ENCODE data around the gene POP4. TPM values are rescaled to one million over a fixed set of nuclear protein-coding genes. Genes with fewer than 3 reads are reported as not detected.

Gene POP4
- total and polyA plus RNA-seq, 2 of the 4 experiments (the other 2 are of a cell fraction) = 65.1 to 87.2 TPM

DNA sequence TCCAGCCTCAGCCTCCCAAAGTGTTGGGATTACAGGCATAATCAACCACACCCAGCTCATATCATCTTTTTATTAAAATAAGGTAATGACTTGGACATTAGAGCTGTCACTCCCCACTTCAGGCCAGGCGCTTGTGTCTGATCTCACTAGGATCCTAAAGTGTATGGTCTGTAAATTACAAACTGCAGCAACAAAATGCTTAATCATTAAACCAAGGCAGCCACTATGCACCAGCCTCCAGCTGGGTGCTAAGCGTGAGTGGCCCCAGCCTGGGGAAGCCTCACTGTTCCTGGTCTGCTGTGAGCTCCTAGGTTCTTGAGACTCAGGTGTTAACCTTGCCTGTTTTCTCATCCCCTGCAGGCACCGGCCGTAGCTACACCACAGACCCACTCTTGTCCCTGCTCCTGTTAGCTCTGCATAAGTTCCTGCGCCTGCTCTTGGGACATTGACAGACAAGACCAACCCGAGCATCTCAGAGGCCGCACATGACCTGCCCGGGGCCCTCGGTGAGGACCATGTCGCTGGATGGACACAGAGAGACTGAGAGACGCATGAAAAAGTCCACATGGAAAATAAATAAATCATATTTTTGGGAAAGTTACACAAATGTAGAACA is 42.5 kb upstream of the POP4 start:
- Histone ChIP-seq H3K18ac (ENCODE audit: low read depth, low read length) (no peak overlapping the region), H3K4me1 (ENCODE audit: control insufficient read depth, insufficient read depth, low read length) (no peaks in the 10 kb centered on the region), H4K20me1 (ENCODE audit: insufficient read depth, low read length) (no peaks in the 10 kb centered on the region), H3K4me2 (ENCODE audit: low read depth, low read length) (no peak overlapping the region), H3K27ac (ENCODE audit: insufficient read depth, low read length) (no peak overlapping the region), H2AFZ (replicated peaks; ENCODE audit: low read length, poor library complexity) (no peak overlapping the region), H2AK5ac (ENCODE audit: low read depth, low read length) (no peak overlapping the region), H2BK15ac (ENCODE audit: low read depth, low read length) (no peak overlapping the region), H3K9ac (ENCODE audit: low read depth, low read length) (no peak overlapping the region), H3K79me1 (ENCODE audit: low read depth in 1 of 2, low read length in 2 of 2) (no peaks in the 10 kb centered on the region), H4K8ac (ENCODE audit: low read depth in 2 of 2, low read length in 2 of 2) (no peak overlapping the region), H3K56ac (ENCODE audit: extremely low read depth, insufficient read depth, low read length) (no peak overlapping the region), H3K27me3 (ENCODE audit: control insufficient read depth, insufficient read depth, low read length) (no peaks in the 10 kb centered on the region), H3K4ac (ENCODE audit: low read depth, low read length) (no peak overlapping the region), H4K5ac (ENCODE audit: low read depth, low read length) (no peak overlapping the region), H2BK20ac (ENCODE audit: low read depth, low read length) (no peak overlapping the region), H3K9me3 (ENCODE audit: control insufficient read depth, insufficient read depth, low read length) (0 out of 2 replicates have a peak, but pooled peaks cover 1% of the 10 kb centered on the region), H2AK9ac (replicated peaks; ENCODE audit: low read depth, low read length, poor library complexity) (no peak overlapping the region), H3K36me3 (ENCODE audit: control insufficient read depth, insufficient read depth, low read length) (no peaks in the 10 kb centered on the region), H2BK5ac (ENCODE audit: low read depth, low read length, poor library complexity, severe bottlenecking) (no peak overlapping the region), H3K4me3 (ENCODE audit: insufficient read depth, low read depth, low read length) (no peak overlapping the region), H3K14ac (replicated peaks; ENCODE audit: low read depth, low read length) (no peak overlapping the region), H2BK120ac (ENCODE audit: low read depth, low read length) (no peak overlapping the region), H4K91ac (ENCODE audit: insufficient read depth, low read depth, low read length) (no peak overlapping the region), H3K23ac (ENCODE audit: low read depth, low read length) (no peak overlapping the region), H3K9me1 (ENCODE audit: insufficient read depth, low read length) (no peaks in the 10 kb centered on the region)
- WGBS, 2 experiments (ENCODE audit: extremely low coverage in 2 of 2, insufficient read length in 1 of 2) = 67% methylated on average over 1 of the region's 11 CpGs; no CpG with 5 or more reads in 1 of the 2 experiments
- DNase-seq (no peak), ATAC-seq (ENCODE audit: low read depth) (no peak)
- intact Hi-C loops (cut with micrococcal nuclease) (no loop called here), dilution Hi-C loops (cut with HindIII; ENCODE audit: low sequenced_read_pairs, unreplicated experiment) (no loop called here), in situ Hi-C loops (cut with MboI; ENCODE audit: low sequenced_read_pairs) (no loop called here)
- no TSS peak for BruUV-seq (replicated peaks)
- TF ChIP-seq NFE2L2 (IDR thresholded peaks at IDR 0.05; ENCODE audit: low read depth, low read length) = no peak
- TF ChIP-seq FOS (IDR thresholded peaks at IDR 0.05; ENCODE audit: low read depth, low read length) = no peak
- no peak for TF ChIP-seq RAD21 (IDR thresholded peaks at IDR 0.05; ENCODE audit: low read length)
- no peak for TF ChIP-seq POLR2A (IDR thresholded peaks at IDR 0.05; ENCODE audit: low read depth, low read length)
- no peak for TF ChIP-seq BHLHE40 (IDR thresholded peaks at IDR 0.05; ENCODE audit: low read depth, low read length)
- TF ChIP-seq, protein P1, sequence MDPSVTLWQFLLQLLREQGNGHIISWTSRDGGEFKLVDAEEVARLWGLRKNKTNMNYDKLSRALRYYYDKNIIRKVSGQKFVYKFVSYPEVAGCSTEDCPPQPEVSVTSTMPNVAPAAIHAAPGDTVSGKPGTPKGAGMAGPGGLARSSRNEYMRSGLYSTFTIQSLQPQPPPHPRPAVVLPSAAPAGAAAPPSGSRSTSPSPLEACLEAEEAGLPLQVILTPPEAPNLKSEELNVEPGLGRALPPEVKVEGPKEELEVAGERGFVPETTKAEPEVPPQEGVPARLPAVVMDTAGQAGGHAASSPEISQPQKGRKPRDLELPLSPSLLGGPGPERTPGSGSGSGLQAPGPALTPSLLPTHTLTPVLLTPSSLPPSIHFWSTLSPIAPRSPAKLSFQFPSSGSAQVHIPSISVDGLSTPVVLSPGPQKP (IDR thresholded peaks at IDR 0.05; ENCODE audit: borderline replicate concordance, low read depth, low read length) = no peak
- no peak for TF ChIP-seq SMC3 (IDR thresholded peaks at IDR 0.05; ENCODE audit: low read depth, low read length)
- TF ChIP-seq RFX5 (IDR thresholded peaks at IDR 0.05; ENCODE audit: low read depth, low read length) = no peak
- TF ChIP-seq RCOR1 (IDR thresholded peaks at IDR 0.05; ENCODE audit: insufficient replicate concordance, low read length) = no peak
- TF ChIP-seq, protein P2, sequence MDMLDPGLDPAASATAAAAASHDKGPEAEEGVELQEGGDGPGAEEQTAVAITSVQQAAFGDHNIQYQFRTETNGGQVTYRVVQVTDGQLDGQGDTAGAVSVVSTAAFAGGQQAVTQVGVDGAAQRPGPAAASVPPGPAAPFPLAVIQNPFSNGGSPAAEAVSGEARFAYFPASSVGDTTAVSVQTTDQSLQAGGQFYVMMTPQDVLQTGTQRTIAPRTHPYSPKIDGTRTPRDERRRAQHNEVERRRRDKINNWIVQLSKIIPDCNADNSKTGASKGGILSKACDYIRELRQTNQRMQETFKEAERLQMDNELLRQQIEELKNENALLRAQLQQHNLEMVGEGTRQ (IDR thresholded peaks at IDR 0.05; ENCODE audit: low read depth, low read length) = no peak
- no peak for TF ChIP-seq CEBPB (IDR thresholded peaks at IDR 0.05; ENCODE audit: low read depth, low read length)
- ChIA-PET POLR2A (ENCODE audit: unreplicated experiment) (no interaction called here), CTCF (no interaction called here)
